T1000 (cell line): ENCODE data around the gene CEP290.

Source experiments
- DNase-seq: peaks from one replicate; lab custom pipeline; 2025; ENCODE audit warnings: mixed read lengths; lab: John Stamatoyannopoulos, UW

Gene CEP290, protein sequence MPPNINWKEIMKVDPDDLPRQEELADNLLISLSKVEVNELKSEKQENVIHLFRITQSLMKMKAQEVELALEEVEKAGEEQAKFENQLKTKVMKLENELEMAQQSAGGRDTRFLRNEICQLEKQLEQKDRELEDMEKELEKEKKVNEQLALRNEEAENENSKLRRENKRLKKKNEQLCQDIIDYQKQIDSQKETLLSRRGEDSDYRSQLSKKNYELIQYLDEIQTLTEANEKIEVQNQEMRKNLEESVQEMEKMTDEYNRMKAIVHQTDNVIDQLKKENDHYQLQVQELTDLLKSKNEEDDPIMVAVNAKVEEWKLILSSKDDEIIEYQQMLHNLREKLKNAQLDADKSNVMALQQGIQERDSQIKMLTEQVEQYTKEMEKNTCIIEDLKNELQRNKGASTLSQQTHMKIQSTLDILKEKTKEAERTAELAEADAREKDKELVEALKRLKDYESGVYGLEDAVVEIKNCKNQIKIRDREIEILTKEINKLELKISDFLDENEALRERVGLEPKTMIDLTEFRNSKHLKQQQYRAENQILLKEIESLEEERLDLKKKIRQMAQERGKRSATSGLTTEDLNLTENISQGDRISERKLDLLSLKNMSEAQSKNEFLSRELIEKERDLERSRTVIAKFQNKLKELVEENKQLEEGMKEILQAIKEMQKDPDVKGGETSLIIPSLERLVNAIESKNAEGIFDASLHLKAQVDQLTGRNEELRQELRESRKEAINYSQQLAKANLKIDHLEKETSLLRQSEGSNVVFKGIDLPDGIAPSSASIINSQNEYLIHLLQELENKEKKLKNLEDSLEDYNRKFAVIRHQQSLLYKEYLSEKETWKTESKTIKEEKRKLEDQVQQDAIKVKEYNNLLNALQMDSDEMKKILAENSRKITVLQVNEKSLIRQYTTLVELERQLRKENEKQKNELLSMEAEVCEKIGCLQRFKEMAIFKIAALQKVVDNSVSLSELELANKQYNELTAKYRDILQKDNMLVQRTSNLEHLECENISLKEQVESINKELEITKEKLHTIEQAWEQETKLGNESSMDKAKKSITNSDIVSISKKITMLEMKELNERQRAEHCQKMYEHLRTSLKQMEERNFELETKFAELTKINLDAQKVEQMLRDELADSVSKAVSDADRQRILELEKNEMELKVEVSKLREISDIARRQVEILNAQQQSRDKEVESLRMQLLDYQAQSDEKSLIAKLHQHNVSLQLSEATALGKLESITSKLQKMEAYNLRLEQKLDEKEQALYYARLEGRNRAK (N-terminal part only)

DNA sequence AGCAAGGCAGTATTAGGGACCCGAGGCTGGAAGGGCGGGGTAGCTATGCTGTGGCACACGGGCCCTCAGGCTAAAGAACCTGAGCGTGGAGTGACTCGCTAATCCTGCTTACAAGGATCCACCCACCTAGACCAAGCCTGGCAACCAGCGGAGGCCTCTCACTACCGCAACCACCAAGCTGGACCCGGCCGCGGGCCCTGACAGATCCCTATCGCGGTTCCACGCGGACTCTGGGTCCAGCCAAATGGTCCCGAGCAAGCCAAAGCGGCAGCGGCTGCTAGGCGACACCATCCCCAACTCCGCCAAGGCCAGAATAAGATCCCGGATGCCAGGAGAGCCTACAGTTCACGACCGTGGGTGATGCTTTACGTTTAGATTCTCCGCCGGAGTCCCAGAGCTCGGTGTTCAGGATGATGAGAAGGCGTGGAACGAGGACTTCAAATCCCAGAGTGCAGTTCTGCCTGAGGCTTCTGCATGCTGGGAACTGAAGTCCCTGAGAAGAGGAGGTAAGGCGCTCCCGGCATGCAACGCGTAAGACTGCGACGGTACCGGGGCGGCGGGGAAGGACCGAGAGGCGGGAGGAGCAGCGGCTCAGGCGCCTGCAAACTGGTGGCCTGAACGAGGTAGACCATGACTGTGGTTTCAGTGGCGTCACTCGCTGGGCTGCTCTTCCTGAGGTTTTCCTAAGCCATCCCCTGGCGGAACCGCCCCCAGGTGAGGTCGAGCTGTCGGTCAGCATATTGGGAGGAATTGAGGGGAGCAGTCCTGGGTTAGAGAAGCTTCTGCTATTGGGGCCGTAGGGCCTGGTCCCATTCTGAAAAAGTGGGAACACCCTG lies at the start of gene CEP290, which contains the start of gene TMTC3:
Gene CEP290, minus strand, starts transcription at position 315 of the 836 bp plus-strand sequence. CDS start 781 bp downstream, outside the sequence.
Gene TMTC3, plus strand, starts transcription at position 534 of the 836 bp plus-strand sequence. CDS start 6,009 bp downstream, outside the sequence.
- peak; percentile 100 for DNase-seq

DNA sequence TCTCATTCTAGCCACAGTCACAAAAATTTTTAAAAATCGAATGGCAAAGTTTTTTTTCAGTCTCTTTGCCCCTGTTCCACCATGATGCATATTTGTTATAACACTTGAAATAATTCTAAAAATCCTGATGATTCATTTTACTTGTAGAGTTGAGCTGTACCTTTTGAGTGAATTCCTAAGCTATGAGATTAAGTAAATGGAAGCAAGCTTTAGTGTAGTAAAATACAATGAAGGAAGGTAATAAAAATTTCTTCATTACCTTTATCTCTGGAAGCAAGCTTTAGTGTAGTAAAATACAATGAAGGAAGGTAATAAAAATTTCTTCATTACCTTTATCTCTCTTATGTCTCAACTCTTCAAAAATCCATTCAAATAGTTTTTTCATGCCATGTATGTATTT lies 46.3 kb upstream of the CEP290 start:
- no peak for DNase-seq

DNA sequence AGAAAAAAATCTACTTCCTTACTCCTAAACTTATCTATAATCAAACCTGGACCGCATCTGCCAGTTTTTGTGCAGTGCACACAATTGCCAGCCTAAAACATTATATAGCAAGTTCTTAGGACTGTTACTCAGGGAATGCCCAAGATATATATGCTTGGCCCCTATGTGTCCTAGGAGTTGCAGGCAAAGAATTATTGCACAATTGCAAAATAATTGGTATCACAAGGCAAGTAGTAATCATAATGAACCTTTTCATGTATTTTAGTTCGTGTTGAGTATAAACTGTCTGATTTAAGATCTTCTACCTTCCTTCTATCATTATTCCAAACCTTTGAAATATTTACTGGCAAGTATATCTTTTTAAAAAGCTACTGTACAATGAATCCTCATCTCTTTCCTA lies 45.7 kb upstream of the CEP290 start:
- DNase-seq, result no peak

DNA sequence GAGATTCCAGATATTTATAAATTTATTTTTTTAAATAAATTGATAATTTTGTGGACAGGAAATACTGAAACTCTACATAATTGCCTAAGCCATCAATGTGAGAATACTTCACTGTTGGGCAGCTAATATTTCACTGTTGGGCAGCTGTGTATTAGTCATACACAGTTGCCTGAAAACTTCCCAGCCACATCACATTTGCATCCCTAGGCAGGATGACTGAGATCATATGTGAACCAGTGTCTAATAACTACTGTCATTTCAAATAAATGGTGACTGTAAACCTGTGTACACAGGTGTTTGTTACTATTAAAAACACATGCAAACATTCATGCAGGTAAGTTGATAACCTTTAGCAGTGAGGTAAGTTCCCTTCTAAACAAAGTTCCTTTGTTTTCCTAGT lies 44.1 kb upstream of the CEP290 start:
- DNase-seq, result peak; percentile 87

DNA sequence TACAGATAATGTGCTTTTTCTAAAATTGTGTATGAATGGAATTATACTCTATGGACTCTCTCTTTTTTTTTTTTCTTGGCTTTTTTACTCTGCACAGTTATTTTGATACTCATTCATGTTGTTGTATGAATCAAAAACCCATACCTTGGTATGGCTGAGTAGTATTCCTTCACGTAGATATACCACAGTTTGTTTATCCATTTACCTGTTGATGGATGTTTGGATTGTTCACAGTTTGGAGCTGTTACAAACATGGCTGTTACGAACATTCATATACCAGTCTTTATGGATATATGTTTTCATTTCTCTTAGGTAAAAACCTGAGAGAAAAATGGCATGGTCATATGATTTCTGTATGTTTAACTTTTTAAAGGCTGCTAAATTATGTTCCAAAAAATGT lies 43.4 kb upstream of the CEP290 start:
- DNase-seq, result no peak

DNA sequence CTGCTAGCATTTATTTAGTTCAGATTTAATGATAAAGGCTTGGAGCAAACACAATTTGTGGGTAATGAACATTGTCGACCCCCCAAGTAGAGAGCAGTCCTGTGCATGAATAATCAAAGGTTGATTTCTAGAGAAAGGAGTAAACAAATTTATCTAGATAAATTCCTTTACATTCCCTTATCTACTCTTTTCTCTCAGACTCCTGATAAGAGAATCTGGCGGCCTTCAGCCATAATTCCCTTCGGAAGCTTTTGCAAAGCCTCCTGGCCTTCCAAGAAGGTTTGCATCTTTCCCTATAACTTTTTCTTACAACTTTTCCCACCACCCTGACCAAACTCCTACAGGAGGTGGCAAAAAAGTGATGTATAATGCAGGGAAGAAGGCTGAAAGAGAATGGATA lies 42.3 kb upstream of the CEP290 start:
- no peak for DNase-seq

DNA sequence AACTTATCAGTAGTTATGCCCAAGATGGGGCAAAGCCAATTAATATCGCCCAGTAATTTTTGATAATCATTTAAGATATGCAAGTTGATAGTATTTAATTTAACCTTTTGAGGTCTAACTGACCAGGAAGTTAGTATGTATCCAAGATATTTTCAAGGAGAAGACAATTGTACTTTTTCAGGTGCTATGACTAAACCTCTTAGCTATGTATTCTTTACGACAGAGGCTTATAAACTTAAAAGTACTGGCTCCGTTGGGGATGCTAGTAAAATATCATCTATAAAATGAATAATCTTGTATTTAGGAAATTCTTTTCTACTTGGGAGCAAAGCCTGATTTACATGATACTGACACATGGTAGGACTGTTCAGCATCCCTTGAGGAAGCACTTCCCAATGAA lies 40.5 kb upstream of the CEP290 start:
- DNase-seq, result no peak

DNA sequence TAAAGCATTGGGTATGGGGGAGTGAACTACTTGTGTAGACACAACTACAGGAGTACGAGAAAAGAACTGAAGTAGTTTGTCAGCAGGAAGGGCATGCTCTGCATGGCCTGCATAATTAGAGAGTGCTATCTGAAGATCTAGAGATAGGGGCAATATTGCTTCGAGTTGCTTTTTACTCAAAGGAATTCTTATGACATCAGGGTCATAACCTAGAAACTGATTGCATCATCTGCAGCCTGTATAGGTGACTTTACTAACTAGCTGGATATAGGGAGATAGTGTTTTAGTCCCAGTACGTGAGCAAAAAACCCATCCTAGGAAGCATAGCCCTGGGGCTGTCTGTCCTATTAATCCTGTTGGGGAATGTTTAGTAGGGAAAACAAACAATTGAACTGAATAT lies 40.0 kb upstream of the CEP290 start:
- peak; percentile 91 for DNase-seq

DNA sequence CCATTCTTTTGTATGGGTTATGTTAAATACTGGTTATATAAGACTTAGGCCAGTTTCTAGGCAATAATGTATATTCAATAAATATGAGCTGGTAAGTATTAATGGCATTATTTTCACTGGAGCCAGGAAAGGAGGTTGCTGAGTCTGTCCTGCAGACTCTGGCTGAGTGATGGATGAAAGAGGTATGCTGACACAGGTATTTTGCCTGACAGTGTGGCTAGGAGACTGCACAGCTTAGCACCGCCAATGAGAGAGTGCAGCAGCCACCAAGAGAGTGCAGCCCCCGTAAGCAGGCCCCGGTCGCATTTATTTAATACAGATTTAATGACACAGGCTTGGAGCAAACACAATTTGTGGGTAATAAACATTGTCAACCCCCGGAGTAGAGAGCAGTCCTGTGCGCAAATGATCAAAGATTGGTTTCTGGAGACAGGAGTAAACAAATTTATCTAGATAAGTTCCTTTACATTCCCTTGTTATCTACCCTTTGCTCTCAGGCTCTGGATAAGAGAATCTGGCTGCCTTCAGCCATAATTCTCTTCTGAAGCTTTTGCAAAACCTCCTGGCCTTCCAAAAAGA lies 37.6 kb upstream of the CEP290 start:
- no peak for DNase-seq

DNA sequence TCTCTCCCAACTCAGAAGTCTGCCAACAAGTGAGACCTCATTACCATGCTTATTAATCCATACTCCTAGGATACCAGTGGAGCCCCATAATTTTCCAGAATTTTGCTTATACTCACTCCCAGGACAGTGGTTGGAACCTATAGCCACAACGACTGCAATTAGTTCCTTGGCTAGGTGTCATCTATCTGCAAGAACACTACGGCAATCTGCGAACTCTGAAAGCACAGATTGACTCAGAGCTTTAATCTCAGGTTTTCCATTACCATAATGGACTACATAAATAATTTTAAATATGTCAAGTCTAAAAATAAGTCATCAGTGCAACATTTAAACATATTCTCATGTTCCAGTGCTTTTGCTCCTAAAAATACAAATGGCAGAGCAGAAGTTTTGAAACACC lies 33.7 kb upstream of the CEP290 start:
- no peak for DNase-seq

DNA sequence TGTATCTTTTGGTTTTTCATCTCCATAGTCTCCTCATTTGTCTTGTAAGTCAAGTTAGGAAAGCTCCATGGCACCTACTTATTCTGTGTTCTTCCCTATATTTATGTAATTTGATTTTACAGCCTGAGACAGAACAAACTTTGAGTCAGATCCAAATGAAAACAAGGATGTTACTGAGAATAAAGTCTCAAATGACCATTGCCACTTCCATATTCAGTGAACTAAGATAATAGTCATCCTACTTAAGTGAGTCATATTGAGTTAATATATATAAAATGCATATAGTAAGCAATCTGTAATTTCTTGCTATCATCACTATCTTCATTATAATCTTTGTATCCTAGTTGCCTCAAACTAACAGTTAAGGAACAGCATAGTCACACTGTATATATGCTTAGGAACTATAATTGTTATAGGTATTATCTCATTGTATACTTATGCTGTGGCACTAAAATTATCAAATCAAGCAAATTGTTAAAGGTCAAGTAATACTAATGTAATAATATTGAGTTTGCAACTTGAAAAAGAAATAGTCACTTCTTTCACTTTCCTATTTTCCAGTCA lies 31.0 kb upstream of the CEP290 start:
- no peak for DNase-seq

DNA sequence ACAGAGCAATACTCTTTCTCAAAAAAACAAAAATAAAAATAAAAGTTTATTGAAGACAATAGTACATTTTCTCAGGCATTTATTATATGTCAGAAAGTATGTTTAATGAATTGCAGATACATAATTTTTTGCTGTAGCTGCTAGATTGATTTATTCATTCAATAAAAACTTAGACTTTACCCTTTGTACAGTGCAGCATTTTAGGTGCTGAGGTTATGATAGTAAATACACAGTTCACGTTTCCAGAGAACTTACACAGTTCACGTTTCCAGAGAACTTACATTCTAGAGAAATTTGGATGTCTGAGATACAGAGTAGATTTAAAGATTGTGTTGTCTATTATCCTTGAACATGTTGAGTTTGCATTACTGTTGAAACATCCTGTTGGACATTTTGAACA lies 25.5 kb upstream of the CEP290 start:
- no peak for DNase-seq

DNA sequence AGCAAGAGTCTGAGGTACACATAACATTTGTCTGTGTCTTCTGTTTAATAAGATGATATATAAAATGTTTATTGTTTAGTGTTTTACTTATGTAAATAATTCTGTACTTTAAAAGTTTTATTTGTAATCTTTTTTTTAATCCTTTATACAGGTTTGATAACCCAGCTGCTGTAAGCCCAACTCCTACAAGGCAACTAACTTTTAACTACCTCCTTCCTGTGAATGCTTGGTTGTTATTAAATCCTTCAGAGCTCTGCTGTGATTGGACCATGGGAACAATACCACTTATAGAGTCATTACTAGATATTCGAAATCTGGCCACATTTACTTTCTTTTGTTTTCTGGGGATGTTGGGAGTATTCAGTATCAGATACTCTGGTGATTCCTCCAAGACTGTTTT lies 24.3 kb upstream of the CEP290 start:
- no peak for DNase-seq

DNA sequence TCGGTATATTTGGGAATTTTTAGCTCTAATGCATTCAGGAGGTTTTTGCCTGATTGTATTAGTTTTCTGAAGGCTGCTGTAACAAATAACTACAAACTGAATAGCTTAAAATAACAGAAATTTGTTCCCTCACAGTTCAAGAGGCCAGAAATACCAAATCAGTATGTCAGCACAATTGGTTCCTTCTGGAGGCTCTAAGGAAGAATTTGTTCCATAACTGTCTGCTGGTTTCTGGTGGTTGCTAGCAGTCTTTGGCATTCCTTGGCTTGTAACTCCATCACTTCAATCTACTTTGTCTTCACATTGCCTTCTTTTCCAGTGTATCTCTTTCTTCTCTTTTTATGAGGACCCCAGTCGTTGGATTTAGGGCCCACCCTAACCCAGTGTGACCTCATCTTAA lies 21.5 kb upstream of the CEP290 start:
- DNase-seq, result no peak

DNA sequence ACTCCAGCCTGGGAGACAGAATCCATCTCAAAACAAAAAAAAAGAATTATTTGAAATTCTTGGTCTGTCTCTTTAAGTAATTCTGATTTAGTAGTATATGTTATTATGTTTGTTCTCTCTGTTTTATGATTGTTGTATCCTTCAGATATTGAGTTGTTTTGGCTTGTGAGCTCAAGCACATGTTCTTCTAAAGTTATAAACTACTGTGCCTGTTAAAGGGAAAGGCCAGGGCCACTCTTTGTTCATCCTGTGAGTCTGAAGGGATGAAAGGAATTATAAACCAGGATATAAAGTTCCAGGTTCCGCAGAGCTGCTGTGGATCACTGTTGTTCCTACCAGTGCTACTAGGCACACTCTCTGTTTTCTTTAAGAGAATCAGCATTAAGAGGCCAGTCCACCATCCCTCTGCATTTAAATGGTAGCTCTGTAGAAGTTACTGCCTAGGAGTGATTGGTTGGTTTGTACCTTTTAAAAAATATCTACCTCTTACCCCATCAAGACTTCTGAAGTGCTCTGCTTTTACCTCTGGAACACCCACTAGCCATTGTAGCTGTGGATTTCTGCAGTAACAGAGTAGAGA lies 14.3 kb upstream of the CEP290 start:
- DNase-seq, result no peak

DNA sequence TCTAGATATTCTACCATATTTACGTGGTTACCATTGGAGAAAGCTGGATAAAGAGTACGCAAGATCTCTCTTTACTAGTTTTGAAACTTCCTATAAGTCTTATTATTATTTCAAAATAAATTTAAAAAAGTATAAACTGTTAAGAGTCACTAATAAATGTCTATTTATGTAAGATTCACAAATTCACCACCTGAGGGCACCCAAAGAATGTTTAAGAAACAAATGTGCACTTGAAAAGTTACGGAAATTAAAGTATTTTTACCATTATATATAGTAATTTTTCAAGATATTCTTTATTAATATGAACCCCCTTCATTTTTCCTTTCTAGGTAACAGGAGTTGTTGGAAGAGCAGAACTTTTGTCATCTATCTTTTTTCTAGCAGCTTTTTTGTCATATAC lies 12.1 kb upstream of the CEP290 start:
- no peak for DNase-seq

DNA sequence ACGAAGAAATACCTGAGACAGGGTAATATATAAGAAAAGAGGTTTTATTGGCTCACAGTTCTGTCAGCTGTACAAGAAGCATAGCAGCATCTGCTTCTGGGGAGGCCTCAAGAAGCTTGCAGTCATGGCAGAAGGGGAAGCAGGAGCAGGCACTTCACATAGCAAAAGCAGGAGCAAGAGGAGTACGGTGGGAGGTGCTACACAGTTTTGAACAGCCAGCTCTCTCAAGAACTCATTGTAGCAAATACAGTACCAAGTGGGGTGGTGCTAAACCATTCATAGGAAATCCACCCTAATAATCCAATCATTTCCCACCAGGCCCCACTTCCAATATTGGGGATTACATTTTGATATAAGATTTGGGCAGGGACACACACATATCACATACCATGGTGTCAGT lies 8.2 kb upstream of the CEP290 start:
- no peak for DNase-seq

DNA sequence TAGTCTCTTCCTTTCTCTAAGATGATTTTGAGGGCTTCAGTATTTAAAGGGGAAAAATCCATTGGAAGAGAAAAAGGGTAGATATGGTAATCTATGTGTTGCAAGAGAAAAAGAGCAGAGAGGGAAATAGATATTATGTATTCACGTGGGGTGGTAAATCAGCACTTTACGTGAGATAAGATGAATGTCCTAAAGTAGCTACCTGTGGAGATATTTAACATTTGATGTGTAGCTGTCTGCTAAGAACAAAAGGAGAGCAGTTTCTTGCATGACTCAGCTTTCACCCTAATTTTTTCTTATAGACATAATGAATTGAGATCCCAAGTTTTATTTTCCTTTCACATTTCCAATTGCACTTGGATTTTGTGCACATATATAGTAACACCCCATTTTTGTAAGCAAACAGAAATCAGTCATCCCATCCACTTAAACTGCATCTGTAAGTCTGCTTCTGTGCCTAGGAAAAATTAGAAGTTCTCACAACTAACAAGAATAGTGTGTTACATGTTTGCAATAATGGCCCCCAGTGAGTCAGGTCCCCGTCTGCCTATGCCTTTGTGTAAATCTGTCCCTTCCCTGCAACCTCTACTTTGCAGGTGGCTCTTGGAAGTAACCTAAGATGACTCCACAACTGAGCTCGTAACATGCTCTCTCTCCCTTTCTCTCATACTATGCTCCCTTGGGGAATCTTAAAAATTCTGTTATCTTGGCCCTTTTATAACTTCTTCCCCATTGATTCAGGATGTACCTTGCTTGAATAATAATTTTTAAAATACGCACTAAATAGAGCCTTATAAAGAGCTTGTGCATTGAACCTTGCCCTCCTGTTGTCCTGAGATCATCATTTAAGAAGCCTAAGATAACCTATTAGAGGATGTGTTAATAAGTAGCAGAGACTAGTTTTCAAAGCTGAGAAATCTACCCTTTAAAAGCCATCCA lies 3.9 kb upstream of the CEP290 start:
- DNase-seq, result no peak
